Amniotic epithelial cell (primary cell): Measurements from ENCODE around the gene RPS4Y1.

Source experiments
- DNase-seq: peaks from one replicate; pipeline ENCODE4 v3.0.0-alpha.2; 2010; ENCODE audit warnings: low read depth

RPS4Y1 gene

GRCh38 chrY:2883561-2883960 is 42.2 kb downstream of the RPS4Y1 start:
- peak; percentile 79 for DNase-seq

DNA sequence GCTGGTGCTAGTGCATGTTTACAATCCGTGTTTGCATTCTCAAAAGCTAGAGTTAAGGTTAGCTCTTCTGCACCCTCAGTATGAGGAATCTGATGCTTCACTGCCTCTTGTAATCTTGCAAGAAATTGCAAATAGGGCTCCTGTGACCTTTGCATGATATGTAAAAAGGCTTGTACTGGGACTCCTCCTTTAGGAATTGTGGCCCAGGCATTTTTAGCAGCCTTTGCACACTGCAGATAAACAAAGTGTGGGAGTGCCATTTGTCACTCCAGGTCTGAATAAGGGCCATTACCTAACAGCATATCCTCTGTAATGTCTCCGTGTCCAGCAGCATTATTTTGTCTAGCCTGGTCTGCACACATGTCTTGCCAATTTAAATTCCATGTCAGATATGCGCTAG is 44.5 kb downstream of the RPS4Y1 start:
- no peak for DNase-seq

DNA sequence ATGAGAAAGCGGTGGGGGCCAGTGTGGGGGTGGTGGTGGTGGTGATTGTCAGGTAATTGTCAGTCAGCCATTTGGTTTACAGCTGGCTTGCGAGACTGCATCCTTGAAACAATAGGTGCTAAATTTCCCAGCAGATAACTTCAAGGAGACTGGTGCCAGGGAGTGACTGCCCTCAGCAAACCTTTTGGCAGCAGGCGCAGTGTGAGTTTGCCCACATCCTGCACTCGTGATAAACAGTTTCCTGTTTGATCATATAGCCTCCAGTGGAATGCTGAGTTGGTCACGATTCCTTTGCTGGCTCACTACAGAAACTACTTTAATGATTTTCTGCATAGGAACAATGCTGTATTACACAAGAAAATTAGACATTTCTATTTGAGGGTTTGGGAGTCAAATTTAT is 46.0 kb downstream of the RPS4Y1 start:
- peak; percentile 87 for DNase-seq

DNA sequence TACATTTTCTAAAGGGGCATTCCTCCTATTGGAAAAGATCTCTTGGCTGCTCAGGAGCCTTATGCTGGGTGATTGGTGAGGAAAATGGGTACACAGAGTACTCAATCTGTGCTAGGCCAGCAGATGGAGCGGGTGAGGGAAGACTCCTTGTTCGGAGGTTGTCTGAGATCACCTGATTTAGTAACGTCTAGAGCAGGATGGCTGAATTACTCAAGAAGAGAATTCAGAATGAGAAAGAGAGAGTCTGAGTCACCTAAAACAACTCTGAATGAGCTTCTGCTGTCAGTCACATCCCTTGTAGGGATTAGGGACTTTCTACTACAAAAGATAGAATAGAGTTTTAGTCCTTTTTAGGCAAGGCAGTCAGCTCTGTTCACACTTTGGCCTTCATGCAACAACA is 46.6 kb downstream of the RPS4Y1 start:
- peak; percentile 90 for DNase-seq

DNA sequence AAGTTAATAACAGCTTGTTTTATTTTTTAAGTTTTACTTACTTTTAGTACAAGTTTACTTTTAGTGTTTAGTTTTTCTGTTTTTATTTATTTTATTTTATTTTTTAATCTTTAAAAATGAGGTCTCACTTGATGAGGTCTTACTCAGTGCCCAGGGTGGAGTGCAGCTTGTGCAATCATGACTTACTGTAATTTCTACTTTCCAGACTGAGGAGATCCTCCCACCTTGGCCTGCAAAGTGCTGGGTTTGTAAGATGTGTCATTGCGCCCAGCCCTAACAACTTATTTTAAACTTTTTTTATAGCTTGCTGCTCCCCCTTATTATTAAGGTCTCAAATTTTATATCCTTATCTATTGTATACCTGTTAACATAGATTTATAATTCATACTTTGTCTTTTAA is 52.1 kb downstream of the RPS4Y1 start:
- DNase-seq: peak; percentile 74

DNA sequence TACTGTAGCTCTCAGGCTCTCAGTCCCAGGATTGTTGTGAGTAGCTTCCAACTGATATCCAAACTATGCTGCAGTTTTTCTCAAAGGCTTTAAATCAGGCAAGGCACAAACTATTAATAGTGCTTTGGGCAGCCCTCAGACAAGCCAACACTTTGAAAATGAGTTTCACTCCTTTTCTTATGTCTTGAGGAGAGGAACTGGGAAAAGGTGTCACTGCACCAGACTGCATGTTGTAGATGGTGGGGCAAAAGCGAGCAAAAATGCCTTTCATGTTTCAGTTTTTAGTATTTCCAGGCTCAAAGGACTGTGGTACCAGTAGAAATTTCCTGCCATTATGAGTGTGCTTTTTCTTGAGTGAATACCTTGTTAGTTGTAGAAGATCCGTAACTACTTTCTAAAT is 54.6 kb downstream of the RPS4Y1 start:
- DNase-seq: no peak

- peak; percentile 78 for DNase-seq
These were observed 66.0 kb downstream of the RPS4Y1 start for GRCh38 chrY:2907356-2907755.

DNA sequence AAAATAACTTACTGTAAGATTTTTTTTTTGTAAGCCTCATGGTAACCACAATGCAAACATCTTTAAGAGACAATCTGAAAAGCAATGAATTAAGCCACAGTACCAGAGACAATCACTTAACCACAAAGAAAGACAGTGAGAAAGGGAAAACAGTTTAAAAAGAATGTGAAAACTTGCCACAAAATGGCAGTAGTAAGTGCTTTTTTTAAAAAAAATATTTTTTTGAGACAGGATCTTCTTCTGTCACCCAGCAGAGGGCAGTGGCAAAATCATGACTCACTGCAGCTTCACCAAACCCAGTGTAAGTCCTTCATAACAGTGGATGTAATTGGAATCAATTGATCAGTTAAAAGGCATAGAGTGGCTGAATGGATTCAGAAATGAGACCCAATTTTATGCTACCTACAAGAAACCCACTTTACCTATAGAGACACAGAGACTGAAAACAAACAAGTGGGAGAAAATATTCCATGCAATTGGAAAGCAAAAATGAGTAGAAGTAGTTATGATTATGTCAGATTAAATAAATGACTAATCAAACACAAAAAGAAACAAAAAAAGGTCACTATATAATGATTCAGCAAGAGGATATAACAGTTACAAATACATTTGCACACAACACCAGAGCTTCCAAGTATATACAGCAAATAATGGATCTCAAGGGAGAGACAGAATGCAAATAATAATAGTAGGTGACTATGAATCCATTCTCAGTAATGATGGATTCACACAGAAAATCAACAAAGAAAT is 71.8 kb downstream of the RPS4Y1 start:
- DNase-seq: peak; percentile 50
